GM19025 (cell line): ENCODE data around the gene MADD.

Experiments used
- ATAC-seq: cut with Tn5 transposase; IDR thresholded peaks from one replicate; pipeline ENCODE4 v1.9.1; 2021; ENCODE audit warnings: mild to moderate bottlenecking, low read depth, moderate library complexity; ENCODE audit not compliant: unreplicated experiment

The MADD gene

GRCh38 chr11:47378010-47378835, 108.3 kb downstream of the MADD start, which contains the start of gene SPI1:
Gene SPI1 (minus strand): TSS chr11:47378547. CDS start chr11:47378353, 194 bp downstream.
- peak; percentile 75 for ATAC-seq

GRCh38 chr11:47378836-47379170, 108.9 kb downstream of the MADD start:
- ATAC-seq: peak; percentile 9

GRCh38 chr11:47379317-47379716, 109.4 kb downstream of the MADD start:
- no peak for ATAC-seq
